NCI-H2107 treated with DMSO at 0.1 percent for 48 hours (cell line): ENCODE results near the gene ZBTB42.

Experiments
- DNase-seq: peaks from one replicate; lab custom pipeline; 2025; ENCODE audit not compliant: unreplicated experiment; lab: John Stamatoyannopoulos, UW

The ZBTB42 gene

GRCh38 chr14:104769324-104770071, 31.4 kb upstream of the ZBTB42 start:
- DNase-seq: no peak

GRCh38 chr14:104770072-104770579, 30.8 kb upstream of the ZBTB42 start:
- DNase-seq: no peak

GRCh38 chr14:104770851-104771272, 30.0 kb upstream of the ZBTB42 start:
- no peak for DNase-seq

GRCh38 chr14:104771374-104771773, 29.5 kb upstream of the ZBTB42 start:
- no peak for DNase-seq

- DNase-seq: no peak
These were observed 28.8 kb upstream of the ZBTB42 start for GRCh38 chr14:104771918-104772706.

- DNase-seq: no peak
These were observed 28.0 kb upstream of the ZBTB42 start for GRCh38 chr14:104772707-104773504.

- no peak for DNase-seq
These were observed 27.1 kb upstream of the ZBTB42 start for GRCh38 chr14:104773505-104774452.

GRCh38 chr14:104774453-104775072, 26.3 kb upstream of the ZBTB42 start:
- no peak for DNase-seq

- no peak for DNase-seq
These were observed 25.8 kb upstream of the ZBTB42 start for GRCh38 chr14:104775073-104775489.

GRCh38 chr14:104776481-104776880, 24.4 kb upstream of the ZBTB42 start:
- DNase-seq: no peak

GRCh38 chr14:104776961-104777807, 23.7 kb upstream of the ZBTB42 start:
- no peak for DNase-seq

GRCh38 chr14:104777808-104778249, 23.1 kb upstream of the ZBTB42 start:
- no peak for DNase-seq

GRCh38 chr14:104778694-104779331, 22.1 kb upstream of the ZBTB42 start:
- DNase-seq: no peak

GRCh38 chr14:104779776-104780512, 21.0 kb upstream of the ZBTB42 start:
- no peak for DNase-seq

GRCh38 chr14:104780513-104781030, 20.3 kb upstream of the ZBTB42 start:
- DNase-seq: no peak

- no peak for DNase-seq
These were observed 19.4 kb upstream of the ZBTB42 start for GRCh38 chr14:104781271-104782077.
